Epithelial cell of prostate (primary cell): Measurements from ENCODE around the gene TENM3.

Experiments
- DNase-seq: peaks from one replicate; pipeline ENCODE4 v3.0.0-alpha.2; 2011; ENCODE audit warnings: low read depth, low spot score
- H3K27ac ChIP-seq: fragments of 450-650 bp; 2 replicates; pipeline ENCODE4 v1.5.1; 2017; ENCODE audit warnings: mild to moderate bottlenecking

TENM3 gene

DNA sequence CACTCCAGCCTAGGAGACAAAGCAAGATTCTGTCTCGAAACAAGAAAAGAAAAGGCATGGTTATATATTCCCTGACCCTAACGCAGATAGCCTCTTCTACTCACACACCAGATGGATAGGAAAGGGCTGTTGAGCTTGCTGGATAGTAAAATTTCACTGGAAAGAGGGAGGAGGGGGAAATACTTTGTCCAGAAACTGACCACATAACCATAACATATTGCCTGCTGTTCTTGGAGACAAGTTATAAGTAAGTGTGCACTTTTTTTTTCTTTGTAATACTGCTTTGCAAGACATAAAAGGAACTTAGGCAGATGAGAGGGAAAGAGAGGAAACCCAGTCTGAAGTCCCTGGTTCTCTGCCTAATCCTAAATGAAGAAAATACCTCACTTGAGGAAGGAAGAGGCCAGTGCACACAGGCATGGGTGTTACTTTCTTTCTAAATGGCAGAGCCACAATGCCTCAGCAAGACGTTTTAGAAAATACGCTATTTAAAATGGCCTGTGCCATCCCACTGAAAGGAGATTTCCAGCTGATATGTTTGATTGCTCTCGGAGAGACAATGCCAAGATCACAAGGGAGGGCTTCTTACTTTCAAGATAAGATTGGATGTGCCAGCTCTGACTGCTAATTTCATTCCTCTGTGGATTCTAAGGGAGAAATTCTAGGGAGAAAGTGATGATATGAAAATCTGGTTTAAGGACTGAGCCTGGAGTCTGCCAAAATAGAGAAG lies 533.3 kb downstream of the TENM3 start:
- DNase-seq = no peak
- H3K27ac ChIP-seq = no peak overlapping the region

- no peak overlapping the region for H3K27ac ChIP-seq
- DNase-seq = no peak
These were observed 535.2 kb downstream of the TENM3 start for GRCh38 chr4:182778222-182778982.

DNA sequence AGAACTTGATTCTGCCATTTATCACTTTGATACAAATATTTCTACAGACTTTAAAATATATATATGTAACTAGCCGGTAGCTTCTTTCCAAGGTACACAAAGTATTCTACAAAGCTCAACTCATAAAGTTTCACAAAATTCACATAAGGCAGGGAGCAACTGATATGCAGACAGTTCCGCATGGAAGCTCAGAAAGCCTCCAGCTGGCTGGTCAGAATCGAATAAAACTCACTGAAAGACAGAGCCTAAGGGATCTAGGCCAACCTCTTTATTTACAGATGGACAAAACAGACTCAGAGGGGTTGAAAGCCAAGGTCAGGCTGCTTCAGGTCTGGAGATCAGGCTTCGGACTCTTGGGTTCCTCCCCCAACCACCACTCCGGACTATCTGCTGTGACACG lies 543.8 kb downstream of the TENM3 start:
- no peak for DNase-seq
- H3K27ac ChIP-seq = no peak overlapping the region

DNA sequence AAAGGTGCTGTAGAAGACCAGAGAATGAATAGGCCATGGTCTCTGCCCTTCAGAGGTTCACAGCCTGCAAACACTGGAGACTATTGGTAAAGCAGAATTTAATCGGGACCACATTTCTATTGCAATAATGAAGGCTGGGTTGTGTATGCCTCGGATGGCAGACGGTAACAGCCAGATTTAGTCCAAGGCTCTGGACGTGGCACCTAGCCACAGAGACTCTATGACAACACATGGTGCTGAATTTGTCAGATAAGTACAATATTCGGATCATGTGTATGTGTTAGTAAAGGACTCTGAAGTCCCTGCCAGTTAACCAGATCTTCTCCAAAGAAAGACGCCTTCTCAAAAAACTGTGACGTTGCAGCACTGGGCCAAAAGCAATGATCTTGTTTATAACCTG lies 545.0 kb downstream of the TENM3 start:
- H3K27ac ChIP-seq = no peak overlapping the region
- no peak for DNase-seq

DNA sequence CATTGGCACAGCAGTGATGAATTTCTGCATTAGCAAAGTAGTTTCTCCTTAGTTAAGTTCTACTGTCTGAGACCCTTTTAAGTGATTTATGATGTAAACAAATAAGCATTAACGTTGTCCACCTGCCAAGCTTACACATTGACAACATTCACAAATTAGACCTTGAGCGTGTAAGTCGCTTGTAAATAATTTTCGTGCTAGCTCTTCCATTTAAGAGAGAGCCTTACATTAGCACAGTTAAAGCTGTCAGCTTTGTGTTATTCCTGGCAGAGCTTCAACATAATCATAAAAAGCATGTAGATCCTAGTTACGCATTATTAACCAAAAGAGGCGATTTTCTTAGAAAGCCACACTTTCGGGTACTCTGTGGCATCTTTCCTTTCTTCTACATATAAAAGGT lies 546.3 kb downstream of the TENM3 start:
- H3K27ac ChIP-seq = no peak overlapping the region
- DNase-seq = no peak

DNA sequence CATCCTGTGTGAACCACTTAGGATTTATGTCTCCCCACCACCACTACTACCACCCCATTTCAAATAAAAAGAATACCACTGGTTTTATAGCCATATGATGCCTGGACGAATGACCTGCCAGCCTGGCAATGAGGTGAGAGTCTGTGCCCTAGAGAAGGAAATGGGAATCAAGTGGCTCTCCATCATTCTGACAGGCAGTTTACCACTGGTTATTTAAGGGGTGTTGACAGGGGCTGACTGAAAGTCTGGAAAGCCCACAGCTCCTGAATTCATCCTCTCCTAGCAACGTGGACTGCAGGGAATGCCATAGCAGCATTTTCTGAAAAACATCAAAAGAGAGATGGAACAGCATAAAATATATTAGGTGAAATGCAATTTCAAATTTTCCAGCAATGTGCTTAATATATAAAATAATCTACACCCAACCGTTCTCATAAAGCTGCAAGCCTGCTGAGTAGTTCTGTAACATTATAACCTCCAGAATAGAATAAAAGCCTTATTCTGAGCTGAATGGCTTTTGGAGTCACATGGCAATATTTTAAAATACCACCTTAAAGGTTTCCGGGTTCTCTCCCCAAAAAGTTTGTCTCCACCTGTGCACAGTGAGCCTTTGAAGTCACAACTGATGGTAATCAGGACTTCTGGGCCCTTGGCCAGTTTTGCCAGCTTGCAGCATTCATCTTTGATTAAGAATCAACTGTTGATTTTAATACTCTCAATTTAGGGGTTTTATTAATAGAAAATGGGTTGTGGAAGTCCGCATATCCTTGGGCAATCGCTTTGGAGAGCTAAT lies 552.4 kb downstream of the TENM3 start:
- DNase-seq = no peak

GRCh38 chr4:182799515-182800215 lies 556.5 kb downstream of the TENM3 start:
- H3K27ac ChIP-seq = no peak overlapping the region
- DNase-seq = no peak

More for the DNA sequence above, 552.4 kb downstream of the TENM3 start:
- no peak overlapping the region for H3K27ac ChIP-seq

- DNase-seq = no peak
- H3K27ac ChIP-seq = no peak overlapping the region
These were observed 557.0 kb downstream of the TENM3 start for GRCh38 chr4:182800216-182800515.

- no peak overlapping the region for H3K27ac ChIP-seq
- DNase-seq = no peak
These were observed 558.4 kb downstream of the TENM3 start for GRCh38 chr4:182801636-182802035.

GRCh38 chr4:182802621-182803020 lies 559.4 kb downstream of the TENM3 start:
- no peak for DNase-seq
- no peak overlapping the region for H3K27ac ChIP-seq

DNA sequence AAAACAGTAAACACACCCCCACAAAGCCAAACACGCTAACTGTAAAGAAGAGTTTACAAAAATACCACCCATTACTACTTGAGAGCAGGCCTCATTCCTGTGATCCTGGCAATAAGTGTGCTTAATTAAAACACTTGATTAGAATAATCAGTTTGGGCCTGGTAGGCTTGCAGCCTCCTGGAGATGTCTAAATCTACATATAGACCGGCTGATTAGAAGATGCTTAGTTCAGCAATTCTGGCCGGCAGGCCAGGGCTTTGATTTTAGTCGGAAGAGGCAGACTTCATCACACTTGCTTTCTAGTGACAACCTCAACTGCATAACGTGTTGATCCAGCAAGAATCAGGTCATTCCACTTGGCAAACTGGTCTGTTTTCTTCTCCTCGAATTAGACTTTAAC lies 560.0 kb downstream of the TENM3 start:
- H3K27ac ChIP-seq = no peak overlapping the region
- DNase-seq = no peak

DNA sequence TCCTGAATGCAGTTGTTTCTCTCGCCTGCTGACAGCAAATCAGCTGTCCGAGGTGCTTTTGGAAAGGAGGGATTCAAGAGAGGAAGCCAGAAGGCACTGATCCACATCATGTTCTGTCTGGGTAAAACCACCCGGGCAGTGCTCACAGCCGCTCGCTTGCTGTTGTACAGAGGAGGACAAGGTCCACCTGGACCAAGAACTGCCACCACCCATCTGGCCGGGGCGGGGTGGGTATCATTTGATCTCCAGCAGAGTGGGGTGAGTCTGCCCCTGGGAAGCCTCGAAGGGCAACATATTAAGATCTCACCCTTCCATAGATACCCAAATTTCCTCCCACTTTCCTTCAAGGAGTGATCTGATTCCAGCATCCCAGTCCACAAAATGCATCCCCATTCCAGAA lies 560.9 kb downstream of the TENM3 start:
- no peak for DNase-seq
- no peak overlapping the region for H3K27ac ChIP-seq

- no peak for DNase-seq
- no peak overlapping the region for H3K27ac ChIP-seq
These were observed 562.1 kb downstream of the TENM3 start for GRCh38 chr4:182805321-182805720.

DNA sequence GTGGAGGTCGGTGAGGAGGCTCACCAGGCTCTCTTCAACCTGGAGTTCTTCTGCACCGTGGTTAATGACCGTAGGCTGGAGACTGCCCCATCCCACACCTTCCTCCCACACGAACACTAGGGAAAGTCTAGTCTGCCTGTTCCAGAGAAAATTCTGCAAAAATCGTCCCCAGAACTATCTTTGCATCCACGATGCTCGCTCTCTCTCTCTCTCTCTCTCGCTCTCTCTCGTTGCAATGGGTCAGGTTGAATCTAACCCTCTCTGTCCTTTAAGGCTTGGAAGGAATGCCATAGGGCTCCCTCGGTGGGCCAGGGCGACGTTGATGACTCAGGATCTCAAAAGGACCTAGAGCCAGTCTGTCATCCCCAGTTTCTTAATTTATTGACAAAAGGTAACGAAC lies 562.5 kb downstream of the TENM3 start:
- DNase-seq = no peak
- H3K27ac ChIP-seq = no peak overlapping the region

- H3K27ac ChIP-seq = no peak overlapping the region
- no peak for DNase-seq
These were observed 563.4 kb downstream of the TENM3 start for GRCh38 chr4:182806259-182807252.

DNA sequence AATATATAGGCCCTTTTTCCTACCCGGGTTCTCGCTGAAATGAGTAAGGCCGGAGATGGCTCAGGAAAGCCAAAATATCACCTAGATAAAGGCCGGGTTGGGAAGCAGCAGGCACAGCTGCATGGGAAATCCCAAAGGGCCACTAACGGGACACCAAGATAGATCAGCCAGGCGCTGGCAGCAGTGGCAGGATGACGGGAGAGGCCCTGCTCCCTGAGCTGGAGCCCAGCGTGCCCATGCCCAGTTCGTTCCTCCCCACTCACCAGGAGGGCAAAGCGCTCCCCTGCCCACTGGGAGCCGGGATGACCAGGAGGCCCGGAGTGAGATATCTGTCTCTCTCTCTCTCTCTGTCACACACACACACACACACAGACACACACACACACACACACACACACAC lies 564.1 kb downstream of the TENM3 start:
- no peak for DNase-seq
- H3K27ac ChIP-seq = no peak overlapping the region

DNA sequence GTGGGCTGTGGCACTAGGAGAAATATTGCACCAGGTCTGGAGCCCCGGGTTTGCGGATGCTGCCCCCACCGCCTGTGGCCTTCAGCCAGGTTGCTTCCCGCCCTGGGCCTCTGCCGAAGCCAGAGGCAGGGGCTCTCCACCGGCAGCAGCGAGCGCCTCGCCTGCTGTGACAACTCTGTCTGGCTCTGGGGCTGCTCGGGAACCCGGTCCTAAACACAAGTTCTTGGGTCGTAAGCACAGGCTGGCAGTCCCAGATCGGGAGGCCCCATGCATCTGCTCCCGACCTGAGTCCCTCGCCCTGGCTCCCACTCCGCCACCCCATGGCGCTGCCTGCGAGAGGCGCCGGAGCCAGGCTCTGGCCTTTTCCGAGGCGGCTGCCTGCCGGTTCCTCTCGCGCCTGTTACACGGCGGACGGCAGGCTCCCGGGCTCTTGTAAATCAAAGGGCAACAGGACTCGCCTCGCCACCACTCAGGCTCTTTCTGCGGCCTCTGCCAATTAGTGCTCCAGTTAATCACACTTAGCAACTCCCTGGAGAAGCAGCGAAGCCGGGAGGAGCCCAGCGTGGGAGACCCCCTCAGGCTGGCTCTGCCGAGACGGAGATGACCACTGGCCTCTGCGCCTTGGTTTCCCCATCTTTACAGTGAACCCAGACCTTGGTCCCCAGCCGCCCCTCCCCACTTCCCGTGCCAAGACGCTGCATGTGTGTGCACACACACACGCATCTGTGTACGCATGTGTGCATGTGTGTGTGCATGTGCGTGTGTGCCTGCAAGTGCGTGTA lies 564.8 kb downstream of the TENM3 start:
- H3K27ac ChIP-seq = no peak overlapping the region
- DNase-seq = no peak

DNA sequence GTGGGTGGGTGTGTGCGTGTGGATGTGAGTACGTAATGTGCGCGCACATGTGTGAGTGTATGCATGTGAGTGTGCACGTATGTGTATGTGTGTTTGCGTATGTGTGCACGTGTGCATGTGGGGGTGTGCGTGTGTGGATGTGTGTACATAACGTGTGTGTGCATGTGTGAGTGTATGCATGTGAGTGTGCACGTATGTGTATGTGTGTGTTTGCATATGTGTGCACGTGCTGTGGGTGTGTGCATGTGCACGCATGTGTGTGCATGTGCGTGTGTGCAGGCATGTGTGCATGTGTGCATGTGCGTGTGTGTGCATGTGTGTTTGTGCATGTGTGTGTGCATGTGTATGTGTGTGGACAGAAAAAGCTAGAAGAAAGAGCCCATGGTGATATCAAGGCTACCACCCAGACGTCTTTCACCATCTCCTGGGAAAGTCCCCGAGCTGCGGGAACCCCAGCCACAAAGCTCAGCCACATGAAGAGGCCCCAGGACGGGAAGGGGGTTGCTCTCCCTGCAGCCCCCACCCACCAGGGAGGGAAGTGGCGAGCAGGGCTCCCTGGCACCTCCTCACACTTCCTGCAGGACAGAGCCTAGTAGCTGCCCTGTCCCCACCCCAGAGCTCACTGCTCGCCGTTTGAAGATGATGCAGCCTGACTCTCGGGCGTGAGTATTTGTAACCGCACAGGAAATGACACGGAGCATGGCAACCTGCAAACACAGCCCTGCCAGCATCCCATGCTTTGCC lies 565.6 kb downstream of the TENM3 start:
- no peak for DNase-seq
- H3K27ac ChIP-seq = peak overlapping the region; percentile 17
